Panc1 (cell line): ENCODE results near the gene PTPRF. TPM values are rescaled to one million over a fixed set of nuclear protein-coding genes. Genes with fewer than 3 reads are reported as not detected.

ENCODE experiments used
- ATAC-seq: fragments of 200-7000 bp; cut with Tn5 transposase; 2 replicates; pipeline ENCODE4 v1.9.1; 2020; ENCODE audit warnings: mild to moderate bottlenecking, moderate library complexity
- BruUV-seq: library from RNA; stranded (reverse); fragments of 400-500 nt; replicated peaks from 2 replicates; lab custom pipeline; 2021; lab: Mats Ljungman, UMichigan
- CTCF ChIA-PET: fragments of 300-600 bp; sonication (Branson Sonifier 250); formaldehyde crosslinking; loops from one replicate; lab custom pipeline; 2022; ENCODE audit warnings: antibody characterized with exemption; lab: Charles Lee
- POLR2A ChIA-PET: fragments of 300-600 bp; sonication (Branson Sonifier 250); formaldehyde crosslinking; loops from one replicate; lab custom pipeline; 2022; ENCODE audit warnings: antibody characterized with exemption; lab: Charles Lee
- DNase-seq: peaks from one replicate; pipeline ENCODE4 v3.0.0-alpha.2; 2010; ENCODE audit warnings: low read depth, low spot score
- H3K27ac ChIP-seq: 2 replicates; pipeline ENCODE4 v1.5.1; 2011; ENCODE audit warnings: mild to moderate bottlenecking, low read length, inconsistent platforms
- H3K27me3 ChIP-seq: fragments of 200-500 bp; sonication (Bioruptor generic); 2 replicates; pipeline ENCODE4 v1.6.0; 2014; ENCODE audit warnings: low read length, inconsistent platforms; ENCODE audit not compliant: control insufficient read depth, insufficient read depth
- H3K36me3 ChIP-seq: fragments of 200-500 bp; sonication (Bioruptor generic); 2 replicates; pipeline ENCODE4 v1.5.1; 2014; ENCODE audit warnings: inconsistent platforms, mild to moderate bottlenecking, low read length, moderate library complexity; ENCODE audit not compliant: control insufficient read depth, insufficient read depth
- H3K4me1 ChIP-seq: 2 replicates; pipeline ENCODE4 v1.5.1; 2011; ENCODE audit warnings: inconsistent platforms, mild to moderate bottlenecking, low read length, moderate library complexity; ENCODE audit not compliant: control insufficient read depth, insufficient read depth
- H3K4me3 ChIP-seq, 2 experiments: 2 replicates each; pipeline ENCODE4 v1.5.1; 2011 to 2012; ENCODE audit warnings: low read depth in 2 of 2, low read length in 2 of 2, mild to moderate bottlenecking in 2 of 2, inconsistent platforms in 1 of 2, moderate library complexity in 1 of 2
- H3K9me3 ChIP-seq: fragments of 200-500 bp; sonication (Bioruptor generic); 2 replicates; pipeline ENCODE4 v1.5.1; 2014; ENCODE audit warnings: low read depth, mild to moderate bottlenecking, inconsistent platforms, low read length, moderate library complexity; ENCODE audit not compliant: control insufficient read depth, insufficient read depth
- POLR2AphosphoS5 ChIP-seq: IDR thresholded peaks from 2 replicates; pipeline ENCODE4 v1.6.1; 2012; ENCODE audit warnings: mild to moderate bottlenecking, low read depth, low read length, moderate library complexity
- SIN3A ChIP-seq: IDR thresholded peaks from 2 replicates; pipeline ENCODE4 v1.6.1; 2012; ENCODE audit warnings: low read depth, mild to moderate bottlenecking, low read length, moderate library complexity, borderline replicate concordance; ENCODE audit not compliant: insufficient read depth
- TCF7L2 ChIP-seq: IDR thresholded peaks from 2 replicates; pipeline ENCODE4 v1.6.1; 2011; ENCODE audit warnings: mild to moderate bottlenecking, low read depth, low read length, inconsistent platforms
- in situ Hi-C: cut with HindIII; loops from 2 replicates; pipeline ENCODE4 v1.10.0; 2016; ENCODE audit warnings: low sequenced_read_pairs, low pct_unique_long_range_greater_than_20kb
- intact Hi-C: fragments of 100-400 bp; cut with micrococcal nuclease; formaldehyde crosslinking; loops from one replicate; pipeline ENCODE4 v1.10.0; 2022; ENCODE audit not compliant: unreplicated experiment
- total RNA-seq: library from RNA; stranded (reverse); gene quantifications from one replicate; pipeline ENCODE4 v1.2.1, GENCODE V29; 2021; ENCODE audit not compliant: unreplicated experiment
- TF ChIP-seq, protein P1 (sequence below): fragments of 450-650 bp; IDR thresholded peaks from 2 replicates; pipeline ENCODE4 v1.5.1; 2017; ENCODE audit warnings: mild to moderate bottlenecking
- TF ChIP-seq, protein P2 (sequence below), 2 experiments: IDR thresholded peaks; 2 replicates each; pipeline ENCODE4 v1.6.1; 2011 to 2012; ENCODE audit warnings: low read depth in 2 of 2, control low read depth in 1 of 2, low read length in 1 of 2, mild to moderate bottlenecking in 1 of 2, moderate library complexity in 1 of 2; ENCODE audit not compliant: insufficient read depth in 1 of 2

The PTPRF gene
- total RNA-seq, 1 experiment from 2014 or later: 77.5 TPM

DNA sequence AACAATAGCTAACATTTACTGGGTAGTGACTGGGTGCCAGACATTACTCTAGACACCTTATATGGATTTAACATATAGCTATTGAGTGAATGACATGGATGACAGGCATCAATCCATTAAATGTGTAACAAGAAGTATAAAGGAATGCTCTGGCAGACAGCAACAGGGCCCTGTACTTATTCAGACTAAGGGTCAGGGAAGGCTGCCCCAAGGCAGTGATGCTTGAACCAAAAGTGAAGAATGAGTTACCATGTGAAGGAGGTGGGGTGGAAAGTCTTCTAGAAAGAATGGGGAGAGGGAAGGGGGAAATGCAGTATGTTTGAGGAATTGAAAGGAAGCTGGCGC is 8.3 kb upstream of the PTPRF start:
- no peak for ATAC-seq
- Histone ChIP-seq H3K4me1 (peaks cover 9% of the 10 kb centered on the region), H3K27me3 (no peaks in the 10 kb centered on the region; the same call in 1 of the 2 replicates), H3K4me3 (no peak overlapping the region), H3K36me3 (no peaks in the 10 kb centered on the region), H3K27ac (no peak overlapping the region), H3K9me3 (no peaks in the 10 kb centered on the region)
- TF ChIP-seq, protein P1, sequence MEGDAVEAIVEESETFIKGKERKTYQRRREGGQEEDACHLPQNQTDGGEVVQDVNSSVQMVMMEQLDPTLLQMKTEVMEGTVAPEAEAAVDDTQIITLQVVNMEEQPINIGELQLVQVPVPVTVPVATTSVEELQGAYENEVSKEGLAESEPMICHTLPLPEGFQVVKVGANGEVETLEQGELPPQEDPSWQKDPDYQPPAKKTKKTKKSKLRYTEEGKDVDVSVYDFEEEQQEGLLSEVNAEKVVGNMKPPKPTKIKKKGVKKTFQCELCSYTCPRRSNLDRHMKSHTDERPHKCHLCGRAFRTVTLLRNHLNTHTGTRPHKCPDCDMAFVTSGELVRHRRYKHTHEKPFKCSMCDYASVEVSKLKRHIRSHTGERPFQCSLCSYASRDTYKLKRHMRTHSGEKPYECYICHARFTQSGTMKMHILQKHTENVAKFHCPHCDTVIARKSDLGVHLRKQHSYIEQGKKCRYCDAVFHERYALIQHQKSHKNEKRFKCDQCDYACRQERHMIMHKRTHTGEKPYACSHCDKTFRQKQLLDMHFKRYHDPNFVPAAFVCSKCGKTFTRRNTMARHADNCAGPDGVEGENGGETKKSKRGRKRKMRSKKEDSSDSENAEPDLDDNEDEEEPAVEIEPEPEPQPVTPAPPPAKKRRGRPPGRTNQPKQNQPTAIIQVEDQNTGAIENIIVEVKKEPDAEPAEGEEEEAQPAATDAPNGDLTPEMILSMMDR: no peak
- TF ChIP-seq, protein P2, sequence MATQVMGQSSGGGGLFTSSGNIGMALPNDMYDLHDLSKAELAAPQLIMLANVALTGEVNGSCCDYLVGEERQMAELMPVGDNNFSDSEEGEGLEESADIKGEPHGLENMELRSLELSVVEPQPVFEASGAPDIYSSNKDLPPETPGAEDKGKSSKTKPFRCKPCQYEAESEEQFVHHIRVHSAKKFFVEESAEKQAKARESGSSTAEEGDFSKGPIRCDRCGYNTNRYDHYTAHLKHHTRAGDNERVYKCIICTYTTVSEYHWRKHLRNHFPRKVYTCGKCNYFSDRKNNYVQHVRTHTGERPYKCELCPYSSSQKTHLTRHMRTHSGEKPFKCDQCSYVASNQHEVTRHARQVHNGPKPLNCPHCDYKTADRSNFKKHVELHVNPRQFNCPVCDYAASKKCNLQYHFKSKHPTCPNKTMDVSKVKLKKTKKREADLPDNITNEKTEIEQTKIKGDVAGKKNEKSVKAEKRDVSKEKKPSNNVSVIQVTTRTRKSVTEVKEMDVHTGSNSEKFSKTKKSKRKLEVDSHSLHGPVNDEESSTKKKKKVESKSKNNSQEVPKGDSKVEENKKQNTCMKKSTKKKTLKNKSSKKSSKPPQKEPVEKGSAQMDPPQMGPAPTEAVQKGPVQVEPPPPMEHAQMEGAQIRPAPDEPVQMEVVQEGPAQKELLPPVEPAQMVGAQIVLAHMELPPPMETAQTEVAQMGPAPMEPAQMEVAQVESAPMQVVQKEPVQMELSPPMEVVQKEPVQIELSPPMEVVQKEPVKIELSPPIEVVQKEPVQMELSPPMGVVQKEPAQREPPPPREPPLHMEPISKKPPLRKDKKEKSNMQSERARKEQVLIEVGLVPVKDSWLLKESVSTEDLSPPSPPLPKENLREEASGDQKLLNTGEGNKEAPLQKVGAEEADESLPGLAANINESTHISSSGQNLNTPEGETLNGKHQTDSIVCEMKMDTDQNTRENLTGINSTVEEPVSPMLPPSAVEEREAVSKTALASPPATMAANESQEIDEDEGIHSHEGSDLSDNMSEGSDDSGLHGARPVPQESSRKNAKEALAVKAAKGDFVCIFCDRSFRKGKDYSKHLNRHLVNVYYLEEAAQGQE (IDR thresholded peaks at IDR 0.05; ENCODE audit: insufficient read depth in 1 of 2, low read depth in 2 of 2, low read length in 1 of 2): no peak
- no peak for TF ChIP-seq SIN3A
- no peak for TF ChIP-seq POLR2AphosphoS5
- TF ChIP-seq TCF7L2: no peak
- intact Hi-C loops: loop anchor here (10.0 kb wide), 1 partner anchor 412 kb away; the partner anchor contains the start of gene ARTN
- in situ Hi-C loops: no loop called here
- POLR2A ChIA-PET: interaction anchor here (0.6 kb wide), 1 partner anchor 40 kb away, joined by 5 read pairs; no protein-coding TSS in a partner anchor
- BruUV-seq: no TSS peak
- CTCF ChIA-PET: no interaction called here
- DNase-seq: no peak

DNA sequence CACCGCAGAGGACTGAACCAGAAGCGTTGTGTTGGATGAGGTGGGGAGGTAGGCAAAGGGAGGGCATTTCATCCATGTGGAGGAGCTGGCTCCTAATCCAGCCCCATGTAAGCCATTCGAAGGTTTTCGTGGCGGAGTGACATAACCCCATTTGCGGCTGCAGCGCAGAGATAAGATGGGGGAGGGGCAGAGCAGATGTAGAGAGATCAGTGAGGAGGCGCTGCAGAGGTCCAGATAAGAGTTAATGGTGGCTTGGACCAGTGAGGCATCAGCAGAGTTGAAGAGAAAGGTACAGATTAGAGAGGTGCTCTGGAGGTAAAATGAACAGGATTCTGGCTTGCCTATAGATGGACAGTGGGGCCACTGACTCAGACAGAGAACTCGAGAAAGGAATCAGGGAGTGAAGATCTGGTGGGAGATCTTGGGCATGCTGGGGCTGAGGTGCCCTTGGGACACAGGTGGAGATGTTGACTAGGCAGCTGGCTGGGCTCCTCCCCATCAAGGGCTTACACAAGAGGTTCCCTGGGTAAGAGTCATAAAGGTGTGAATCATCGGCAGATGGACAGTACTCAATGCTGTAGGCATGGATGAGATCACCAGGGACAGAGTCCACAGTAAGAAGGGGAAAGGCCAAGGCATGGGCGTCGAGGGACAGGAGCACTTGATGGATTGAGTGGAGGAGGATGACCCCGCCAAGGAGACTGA is 7.8 kb upstream of the PTPRF start:
- no peak for TF ChIP-seq POLR2AphosphoS5
- TF ChIP-seq, protein P1: no peak
- TF ChIP-seq TCF7L2: no peak
- TF ChIP-seq SIN3A: no peak
- TF ChIP-seq, protein P2 (IDR thresholded peaks at IDR 0.05; ENCODE audit: insufficient read depth in 1 of 2, low read depth in 2 of 2, low read length in 1 of 2): no peak
- peak; percentile 65; the same call in 1 of the 2 replicates for ATAC-seq
- Histone ChIP-seq H3K27ac (no peak overlapping the region), H3K27me3 (no peaks in the 10 kb centered on the region; the same call in 1 of the 2 replicates), H3K36me3 (no peaks in the 10 kb centered on the region), H3K9me3 (no peaks in the 10 kb centered on the region), H3K4me3 (no peak overlapping the region), H3K4me1 (peaks cover 9% of the 10 kb centered on the region)
- intact Hi-C loops: loop anchor here (10.0 kb wide), 1 partner anchor 412 kb away; the partner anchor contains the start of gene ARTN
- in situ Hi-C loops: no loop called here
- DNase-seq: peak; percentile 84
- no TSS peak for BruUV-seq
- CTCF ChIA-PET: no interaction called here
- POLR2A ChIA-PET: interaction anchor here (0.6 kb wide), 1 partner anchor 40 kb away, joined by 5 read pairs; no protein-coding TSS in a partner anchor
